A673 (cell line): Measurements from ENCODE around the gene CTNNA3. TPM values are rescaled to one million over a fixed set of nuclear protein-coding genes. Genes with fewer than 3 reads are reported as not detected.

Source experiments
- BruUV-seq: library from RNA; stranded (reverse); fragments of 400-500 nt; replicated peaks from 2 replicates; lab custom pipeline; 2021; lab: Mats Ljungman, UMichigan
- CTCF ChIA-PET: fragments of 300-600 bp; sonication (Branson Sonifier 250); formaldehyde crosslinking; loops from one replicate; lab custom pipeline; 2022; ENCODE audit warnings: antibody characterized with exemption; lab: Charles Lee
- POLR2A ChIA-PET: fragments of 300-600 bp; sonication (Branson Sonifier 250); formaldehyde crosslinking; loops from one replicate; lab custom pipeline; 2022; ENCODE audit warnings: antibody characterized with exemption; ENCODE audit not compliant: low non-redundant PET; lab: Charles Lee
- DNase-seq: peaks from one replicate; pipeline ENCODE4 v3.0.0-alpha.2; 2015; ENCODE audit warnings: low spot score
- H3K27ac ChIP-seq: fragments of 200-600 bp; sonication (generic); 2 replicates; pipeline ENCODE4 v1.5.1; 2016; ENCODE audit warnings: mixed run types, low read depth, mild to moderate bottlenecking, mixed read lengths, antibody characterized with exemption, low read length; ENCODE audit not compliant: poor library complexity, severe bottlenecking
- H3K27me3 ChIP-seq: fragments of 200-600 bp; sonication (generic); replicated peaks from 2 replicates; pipeline ENCODE4 v1.6.1; 2017; ENCODE audit warnings: mixed run types, low read depth, mild to moderate bottlenecking, mixed read lengths, antibody characterized with exemption, low read length; ENCODE audit not compliant: insufficient read depth, poor library complexity
- H3K36me3 ChIP-seq: fragments of 200-600 bp; sonication (generic); 2 replicates; pipeline ENCODE4 v1.6.1; 2016; ENCODE audit warnings: mixed run types, mild to moderate bottlenecking, mixed read lengths, antibody characterized with exemption, low read length; ENCODE audit not compliant: insufficient read depth, poor library complexity, severe bottlenecking
- H3K4me1 ChIP-seq: fragments of 200-600 bp; sonication (generic); 2 replicates; pipeline ENCODE4 v1.6.1; 2017; ENCODE audit warnings: mixed run types, mild to moderate bottlenecking, mixed read lengths, antibody characterized with exemption, low read length; ENCODE audit not compliant: insufficient read depth, poor library complexity, severe bottlenecking
- H3K4me3 ChIP-seq: fragments of 200-600 bp; sonication (generic); 2 replicates; pipeline ENCODE4 v1.5.1; 2016; ENCODE audit warnings: low read depth, mixed run types, mild to moderate bottlenecking, mixed read lengths, low read length; ENCODE audit not compliant: poor library complexity, severe bottlenecking
- H3K9me3 ChIP-seq: fragments of 200-600 bp; sonication (generic); 2 replicates; pipeline ENCODE4 v1.6.1; 2016; ENCODE audit warnings: mixed run types, low read depth, mild to moderate bottlenecking, mixed read lengths, antibody characterized with exemption, low read length; ENCODE audit not compliant: poor library complexity, severe bottlenecking
- EZH2 ChIP-seq: fragments of 200-600 bp; sonication (generic); IDR thresholded peaks from 2 replicates; pipeline ENCODE4 v1.6.1; 2017; ENCODE audit warnings: borderline replicate concordance, low read depth, mild to moderate bottlenecking, mixed read lengths, antibody characterized with exemption, low read length; ENCODE audit not compliant: poor library complexity, severe bottlenecking
- intact Hi-C: fragments of 100-400 bp; cut with micrococcal nuclease; formaldehyde crosslinking; loops from one replicate; pipeline ENCODE4 v1.10.0; 2022; ENCODE audit not compliant: unreplicated experiment
- total RNA-seq: library from RNA; stranded (reverse); gene quantifications from 2 replicates; pipeline ENCODE4 v1.2.3, GENCODE V29; 2021
- TF ChIP-seq, protein P1 (sequence below): fragments of 300-800, 200-600 bp; sonication (generic); conservative IDR thresholded peaks from 2 replicates; pipeline ENCODE4 v1.5.1; 2017; ENCODE audit warnings: low read depth, mild to moderate bottlenecking, antibody characterized with exemption, low read length, moderate library complexity, mixed read lengths

Gene CTNNA3
- total RNA-seq, 1 experiment from 2014 or later, result not detected

DNA sequence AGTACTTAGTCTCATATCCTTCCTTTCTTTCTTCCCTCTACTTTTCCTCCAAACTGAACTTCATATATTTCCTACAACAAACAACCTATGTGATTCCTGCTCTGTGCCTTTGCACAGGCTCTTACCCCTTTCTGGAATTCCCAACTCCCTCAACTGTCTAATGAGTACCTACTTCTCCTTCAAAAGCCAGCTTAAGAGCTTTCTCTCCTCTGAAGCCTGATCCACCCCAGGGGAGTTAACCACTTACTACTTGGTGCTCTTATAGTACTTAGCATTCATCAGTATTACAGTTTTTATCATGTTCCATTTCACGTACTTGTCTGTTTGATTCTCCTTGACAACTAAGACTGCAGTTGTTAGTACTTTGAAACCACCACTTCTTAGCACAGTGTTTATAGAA, 524.0 kb downstream of the CTNNA3 start:
- BruUV-seq, result no TSS peak
- no peaks in the 10 kb centered on the region for H3K4me1 ChIP-seq
- H3K27me3 ChIP-seq, result no peaks in the 10 kb centered on the region
- H3K36me3 ChIP-seq, result no peaks in the 10 kb centered on the region
- TF ChIP-seq EZH2, result no peak
- TF ChIP-seq, protein P1, sequence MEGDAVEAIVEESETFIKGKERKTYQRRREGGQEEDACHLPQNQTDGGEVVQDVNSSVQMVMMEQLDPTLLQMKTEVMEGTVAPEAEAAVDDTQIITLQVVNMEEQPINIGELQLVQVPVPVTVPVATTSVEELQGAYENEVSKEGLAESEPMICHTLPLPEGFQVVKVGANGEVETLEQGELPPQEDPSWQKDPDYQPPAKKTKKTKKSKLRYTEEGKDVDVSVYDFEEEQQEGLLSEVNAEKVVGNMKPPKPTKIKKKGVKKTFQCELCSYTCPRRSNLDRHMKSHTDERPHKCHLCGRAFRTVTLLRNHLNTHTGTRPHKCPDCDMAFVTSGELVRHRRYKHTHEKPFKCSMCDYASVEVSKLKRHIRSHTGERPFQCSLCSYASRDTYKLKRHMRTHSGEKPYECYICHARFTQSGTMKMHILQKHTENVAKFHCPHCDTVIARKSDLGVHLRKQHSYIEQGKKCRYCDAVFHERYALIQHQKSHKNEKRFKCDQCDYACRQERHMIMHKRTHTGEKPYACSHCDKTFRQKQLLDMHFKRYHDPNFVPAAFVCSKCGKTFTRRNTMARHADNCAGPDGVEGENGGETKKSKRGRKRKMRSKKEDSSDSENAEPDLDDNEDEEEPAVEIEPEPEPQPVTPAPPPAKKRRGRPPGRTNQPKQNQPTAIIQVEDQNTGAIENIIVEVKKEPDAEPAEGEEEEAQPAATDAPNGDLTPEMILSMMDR, result no peak
- no peak overlapping the region for H3K4me3 ChIP-seq
- H3K27ac ChIP-seq, result no peak overlapping the region
- ChIA-PET CTCF (no interaction called here), POLR2A (no interaction called here)
- intact Hi-C loops, result no loop called here
- H3K9me3 ChIP-seq, result no peaks in the 10 kb centered on the region
- DNase-seq, result no peak

DNA sequence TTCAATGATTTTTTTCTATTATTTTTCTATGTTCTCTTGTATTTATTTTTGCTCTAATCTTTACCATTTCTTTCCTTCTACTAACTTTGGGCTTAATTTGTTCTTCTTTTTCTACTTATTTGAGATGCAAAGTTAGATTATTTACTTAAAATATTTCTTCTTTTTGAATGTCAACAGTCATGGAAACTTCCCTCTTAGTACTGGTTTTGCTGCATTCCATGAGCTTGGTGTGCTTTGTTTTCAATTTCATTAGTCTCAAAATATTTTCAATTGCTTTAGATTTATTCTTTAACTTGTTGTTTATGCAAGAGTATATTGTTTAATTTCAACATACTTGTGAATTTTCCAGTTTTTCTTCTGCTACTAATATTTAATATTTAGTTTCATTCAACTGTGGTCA, 539.8 kb downstream of the CTNNA3 start:
- POLR2A ChIA-PET, result no interaction called here
- BruUV-seq, result no TSS peak

DNA sequence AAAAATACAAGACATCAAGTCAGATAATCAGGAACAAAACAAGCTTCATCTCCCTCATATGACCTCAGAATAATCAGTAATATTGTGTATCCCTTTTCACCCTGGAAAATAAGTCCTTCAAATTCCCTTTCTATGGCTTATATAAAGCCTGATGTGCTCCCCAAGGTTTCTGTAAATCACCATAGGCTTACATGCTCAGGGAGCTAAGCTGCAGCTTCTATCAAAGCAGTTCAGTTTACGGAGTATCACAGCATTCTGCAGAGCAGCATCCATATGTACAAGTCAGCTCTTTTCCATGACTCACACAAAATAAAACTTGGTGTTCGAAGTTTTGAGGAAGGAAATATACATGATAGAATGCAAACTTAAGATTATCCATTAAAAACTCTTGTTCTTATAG, 544.5 kb downstream of the CTNNA3 start:
- no peak overlapping the region for H3K4me3 ChIP-seq
- H3K27me3 ChIP-seq, result no peaks in the 10 kb centered on the region
- CTCF ChIA-PET, result no interaction called here
- H3K4me1 ChIP-seq, result no peaks in the 10 kb centered on the region
- H3K9me3 ChIP-seq, result no peaks in the 10 kb centered on the region
- H3K27ac ChIP-seq, result no peak overlapping the region
- POLR2A ChIA-PET, result no interaction called here
- BruUV-seq, result no TSS peak
- TF ChIP-seq, protein P1, result no peak
- TF ChIP-seq EZH2, result no peak
- intact Hi-C loops, result no loop called here
- DNase-seq, result peak; percentile 1
- H3K36me3 ChIP-seq, result no peaks in the 10 kb centered on the region

More for the DNA sequence above, 539.8 kb downstream of the CTNNA3 start:
- intact Hi-C loops, result no loop called here
- TF ChIP-seq, protein P1, result no peak
- TF ChIP-seq EZH2, result no peak
- no peaks in the 10 kb centered on the region for H3K27me3 ChIP-seq
- no peaks in the 10 kb centered on the region for H3K36me3 ChIP-seq
- no peaks in the 10 kb centered on the region for H3K4me1 ChIP-seq
- H3K9me3 ChIP-seq, result no peaks in the 10 kb centered on the region
- no peak for DNase-seq
- H3K27ac ChIP-seq, result no peak overlapping the region
- CTCF ChIA-PET, result no interaction called here
- H3K4me3 ChIP-seq, result no peak overlapping the region
